Measurements from ENCODE around the gene ZBED5.

DNA sequence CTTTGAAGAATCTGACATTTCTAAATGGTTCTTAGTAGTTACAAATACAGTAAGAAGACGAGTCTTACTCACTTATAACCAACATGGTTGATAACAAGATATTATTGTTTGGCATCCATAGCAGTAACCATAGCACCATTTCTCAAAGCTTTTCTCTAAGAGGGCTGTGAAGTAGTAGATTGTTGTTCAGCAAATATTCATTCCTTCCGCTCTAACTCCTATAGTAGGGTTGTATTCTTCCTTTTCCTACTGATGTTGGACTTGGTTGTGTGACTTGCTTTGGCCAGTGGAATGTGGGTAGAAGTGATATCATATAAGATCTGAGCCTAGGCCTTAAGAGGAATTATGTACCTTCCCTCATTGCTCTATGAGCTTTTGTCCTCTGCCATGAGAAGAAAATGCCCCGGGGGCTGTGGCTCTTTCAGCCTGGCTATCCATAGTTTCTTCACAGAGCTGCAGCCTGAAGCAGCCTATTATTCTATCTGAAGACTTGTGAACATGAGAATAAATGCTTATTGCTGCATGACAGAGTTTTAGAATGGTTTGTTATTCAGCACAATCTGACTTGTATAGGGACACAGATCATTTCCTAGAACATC lies 28.9 kb upstream of the ZBED5 start:
- TF ChIP-seq POLR2A (IDR thresholded peaks at IDR 0.05) (no peak), CTCF (IDR thresholded peaks at IDR 0.05) (no peak), POLR2AphosphoS5 (IDR thresholded peaks at IDR 0.05) (no peak)

Data from suprapubic skin (tissue), 4 donors.